Measurements from ENCODE around the gene IPPK. TPM values are rescaled to one million over a fixed set of nuclear protein-coding genes. Genes with fewer than 3 reads are reported as not detected.

IPPK gene
- total and polyA plus RNA-seq, 12 donors: 5.2 to 17.8 (median 8.3) TPM

- peak in 1 of 8 donors; percentile 25 for ATAC-seq
- H3K9me3 ChIP-seq: no peaks in the 10 kb centered on the region
- H3K27ac ChIP-seq: peak overlapping the region in 4 of 10 donors; percentile 6 to 55 (median 20)
- TF ChIP-seq CTCF (IDR thresholded peaks at IDR 0.05): no peak
- intact Hi-C loops (cut with DNase I): loop anchor here in 1 of 10 donors (5.0 kb wide), 1 partner anchor 103 kb away; no protein-coding TSS in a partner anchor
- no peak for DNase-seq
- 73 to 82% methylated on average over 13 of the region's 13 CpGs for WGBS, 2 donors
- H3K4me1 ChIP-seq: peaks cover 8 to 56% (median 42%) of the 10 kb centered on the region in 9 donors
- no peaks in the 10 kb centered on the region for H3K27me3 ChIP-seq
- no peak overlapping the region for H3K4me3 ChIP-seq
- H3K36me3 ChIP-seq: peaks cover 0 to 37% (median 0%) of the 10 kb centered on the region in 9 donors
Observed at GRCh38 chr9:92664394-92665152, 5.4 kb downstream of the IPPK start.

GRCh38 chr9:92663951-92664350 lies 6.0 kb downstream of the IPPK start:
- no peak for ATAC-seq
- no peaks in the 10 kb centered on the region for H3K9me3 ChIP-seq
- H3K27ac ChIP-seq: peak overlapping the region in 2 of 10 donors; percentile 6 to 24
- H3K4me3 ChIP-seq: no peak overlapping the region
- no peak for DNase-seq
- no peaks in the 10 kb centered on the region for H3K27me3 ChIP-seq
- WGBS, 2 donors: 84 to 85% methylated on average over 10 of the region's 10 CpGs
- peaks cover 0 to 37% (median 0%) of the 10 kb centered on the region in 9 donors for H3K36me3 ChIP-seq
- intact Hi-C loops (cut with DNase I): no loop called here
- TF ChIP-seq CTCF (IDR thresholded peaks at IDR 0.05): no peak
- peaks cover 8 to 50% (median 38%) of the 10 kb centered on the region in 9 donors for H3K4me1 ChIP-seq

GRCh38 chr9:92663126-92663525 lies 6.8 kb downstream of the IPPK start:
- Histone ChIP-seq H3K4me1 (peaks cover 8 to 42% (median 30%) of the 10 kb centered on the region in 9 donors), H3K27me3 (no peaks in the 10 kb centered on the region), H3K27ac (no peak overlapping the region), H3K9me3 (no peaks in the 10 kb centered on the region), H3K4me3 (no peak overlapping the region), H3K36me3 (peaks cover 0 to 43% (median 2%) of the 10 kb centered on the region in 9 donors)
- intact Hi-C loops (cut with DNase I): no loop called here
- 95 to 96% methylated on average over 3 of the region's 3 CpGs for WGBS, 2 donors
- no peak for ATAC-seq
- TF ChIP-seq CTCF (IDR thresholded peaks at IDR 0.05): no peak
- DNase-seq: no peak

- ATAC-seq (no peak), DNase-seq (no peak)
- WGBS, 2 donors: 93 to 94% methylated on average over 4 of the region's 4 CpGs
- intact Hi-C loops (cut with DNase I): no loop called here
- H3K27ac ChIP-seq: no peak overlapping the region
- no peaks in the 10 kb centered on the region for H3K27me3 ChIP-seq
- no peak overlapping the region for H3K4me3 ChIP-seq
- peaks cover 0 to 50% (median 4%) of the 10 kb centered on the region in 9 donors for H3K36me3 ChIP-seq
- no peaks in the 10 kb centered on the region for H3K9me3 ChIP-seq
- H3K4me1 ChIP-seq: peaks cover 8 to 34% (median 25%) of the 10 kb centered on the region in 9 donors
- no peak for TF ChIP-seq CTCF (IDR thresholded peaks at IDR 0.05)
Observed at GRCh38 chr9:92661743-92662142, 8.2 kb downstream of the IPPK start.

Data from heart right ventricle (tissue), 16 donors.